Activated CD8-positive, alpha-beta memory T cell treated with anti-CD3 and anti-CD28 coated beads for 36 hours (primary cell): ENCODE results near the gene FANCD2. TPM values are rescaled to one million over a fixed set of nuclear protein-coding genes. Genes with fewer than 3 reads are reported as not detected.
"Not testable (repeated sequence)": the region's sequence is repeated elsewhere in the genome, so short reads cannot be mapped to it uniquely, and the experiment has no call there.

Source experiments
- CTCF ChIA-PET: fragments of 350-600 bp; sonication (Branson Sonifier 250); formaldehyde crosslinking; loops from one replicate; lab custom pipeline; 2021; ENCODE audit warnings: antibody characterized with exemption; lab: Charles Lee
- POLR2A ChIA-PET: fragments of 350-600 bp; sonication (Branson Sonifier 250); formaldehyde crosslinking; loops from one replicate; lab custom pipeline; 2021; ENCODE audit warnings: antibody characterized with exemption; lab: Charles Lee
- total RNA-seq, 2 experiments: library from RNA; stranded (reverse); gene quantifications; one replicate each; pipeline ENCODE4 v1.2.3, GENCODE V29; 2021

FANCD2 gene
- total RNA-seq, result 10 to 100 TPM; 67.2 to 71.4 TPM

GRCh38 chr3:10026084-10026890 is at the start of gene FANCD2:
Gene FANCD2, plus strand, starts transcription at chr3:10026437. Its CDS starts 2,221 bp downstream, at chr3:10028658.
- ChIA-PET CTCF (interaction anchor here (0.6 to 0.9 kb wide), 2 partner anchors 43 to 236 kb away, joined by 3 to 4 read pairs; no protein-coding TSS in a partner anchor), POLR2A (interaction anchor here (0.5 to 1.3 kb wide), 7 partner anchors 15 to 665 kb away, joined by 3 to 10 read pairs (median 6); partner anchors contain the start of genes ARPC4 and EMC3)

- ChIA-PET POLR2A (interaction anchor here (0.6 to 2.0 kb wide), 6 partner anchors 9 to 416 kb away, joined by 3 to 7 read pairs (median 5); partner anchors contain the start of gene EMC3), CTCF (interaction anchor here (0.5 to 1.8 kb wide), 6 partner anchors 10 to 133 kb away, joined by 3 to 11 read pairs (median 3); partner anchors contain the start of genes CRELD1 and EMC3)
These were observed 49.2 kb upstream of the FANCD2 start for GRCh38 chr3:9976721-9977709.

- POLR2A ChIA-PET, result interaction anchor here (2.0 kb wide), 1 partner anchor 8 kb away, joined by 7 read pairs; the partner anchor contains the start of gene EMC3
- CTCF ChIA-PET, result no interaction called here
These were observed 47.4 kb upstream of the FANCD2 start for GRCh38 chr3:9978710-9979305.

- ChIA-PET POLR2A (interaction anchor here (0.6 kb wide), 1 partner anchor 15 kb away, joined by 4 read pairs; no protein-coding TSS in a partner anchor), CTCF (no interaction called here)
These were observed 46.0 kb upstream of the FANCD2 start for GRCh38 chr3:9980251-9980650.

GRCh38 chr3:9986230-9986725 is 40.0 kb upstream of the FANCD2 start:
- ChIA-PET POLR2A (interaction anchor here (0.5 to 2.1 kb wide), 9 partner anchors 9 to 256 kb away, joined by 3 to 12 read pairs (median 6); partner anchors contain the start of genes ARPC4, CRELD1, PRRT3 and TADA3), CTCF (interaction anchor here (0.7 to 2.5 kb wide), 2 partner anchors 9 to 55 kb away, joined by 3 to 11 read pairs; no protein-coding TSS in a partner anchor)

GRCh38 chr3:9994086-9994844 is 32.0 kb upstream of the FANCD2 start:
- ChIA-PET CTCF (no interaction called here), POLR2A (interaction anchor here (0.6 kb wide), 1 partner anchor 264 kb away, joined by 3 read pairs; no protein-coding TSS in a partner anchor)

- CTCF ChIA-PET, result no interaction called here
- POLR2A ChIA-PET, result no interaction called here
These were observed 25.6 kb upstream of the FANCD2 start for GRCh38 chr3:10000686-10001085.

- ChIA-PET POLR2A (no interaction called here), CTCF (no interaction called here)
These were observed 23.3 kb upstream of the FANCD2 start for GRCh38 chr3:10002951-10003350.

- CTCF ChIA-PET, result no interaction called here
- POLR2A ChIA-PET, result no interaction called here
These were observed 21.7 kb upstream of the FANCD2 start for GRCh38 chr3:10004506-10004905.

- ChIA-PET CTCF (interaction anchor here (0.7 kb wide), 1 partner anchor 105 kb away, joined by 5 read pairs; no protein-coding TSS in a partner anchor), POLR2A (no interaction called here)
These were observed 21.2 kb upstream of the FANCD2 start for GRCh38 chr3:10004960-10005564.

GRCh38 chr3:10006048-10006761 is 20.0 kb upstream of the FANCD2 start:
- POLR2A ChIA-PET, result no interaction called here
- CTCF ChIA-PET, result no interaction called here

GRCh38 chr3:10006762-10007090 is 19.5 kb upstream of the FANCD2 start:
- CTCF ChIA-PET, result no interaction called here
- POLR2A ChIA-PET, result no interaction called here

GRCh38 chr3:10007126-10007782 is 19.0 kb upstream of the FANCD2 start:
- CTCF ChIA-PET, result no interaction called here
- POLR2A ChIA-PET, result no interaction called here

GRCh38 chr3:10008216-10008587 is 18.0 kb upstream of the FANCD2 start:
- CTCF ChIA-PET, POLR2A ChIA-PET: not testable (repeated sequence)

GRCh38 chr3:10008588-10009344 is 17.5 kb upstream of the FANCD2 start:
- POLR2A ChIA-PET, result no interaction called here
- CTCF ChIA-PET, result no interaction called here

- ChIA-PET POLR2A (interaction anchor here (1.2 kb wide), 2 partner anchors 16 to 201 kb away, joined by 3 to 7 read pairs; partner anchors contain the start of genes FANCD2 and TTLL3), CTCF (no interaction called here)
These were observed 15.8 kb upstream of the FANCD2 start for GRCh38 chr3:10010421-10010877.
